ENCODE results near the gene STAM. TPM values are rescaled to one million over a fixed set of nuclear protein-coding genes. Genes with fewer than 3 reads are reported as not detected.

Gene STAM
- total RNA-seq, 1 donor from 2014 or later: 16.0 TPM

- no peak for DNase-seq (ENCODE audit: extremely low spot score in 2 of 2)
- no peaks in the 10 kb centered on the region for H3K36me3 ChIP-seq
- H3K27me3 ChIP-seq: no peaks in the 10 kb centered on the region
- no peak overlapping the region for H3K4me3 ChIP-seq
- no peaks in the 10 kb centered on the region for H3K9me3 ChIP-seq
- intact Hi-C loops (cut with DNase I): no loop called here
- TF ChIP-seq POLR2AphosphoS5 (IDR thresholded peaks at IDR 0.05; ENCODE audit: insufficient read depth in 1 of 2, low read depth in 1 of 2): no peak
- no peak for TF ChIP-seq POLR2A (IDR thresholded peaks at IDR 0.05)
- no peak for TF ChIP-seq CTCF (IDR thresholded peaks at IDR 0.05)
- H3K27ac ChIP-seq: no peak overlapping the region
- no peaks in the 10 kb centered on the region for H3K4me1 ChIP-seq
Observed at GRCh38 chr10:17683541-17683940, 39.6 kb downstream of the STAM start.

GRCh38 chr10:17684537-17684936 is 40.6 kb downstream of the STAM start:
- DNase-seq (ENCODE audit: extremely low spot score in 2 of 2): no peak
- H3K36me3 ChIP-seq: peaks cover 0 to 6% of the 10 kb centered on the region in 2 donors

DNA sequence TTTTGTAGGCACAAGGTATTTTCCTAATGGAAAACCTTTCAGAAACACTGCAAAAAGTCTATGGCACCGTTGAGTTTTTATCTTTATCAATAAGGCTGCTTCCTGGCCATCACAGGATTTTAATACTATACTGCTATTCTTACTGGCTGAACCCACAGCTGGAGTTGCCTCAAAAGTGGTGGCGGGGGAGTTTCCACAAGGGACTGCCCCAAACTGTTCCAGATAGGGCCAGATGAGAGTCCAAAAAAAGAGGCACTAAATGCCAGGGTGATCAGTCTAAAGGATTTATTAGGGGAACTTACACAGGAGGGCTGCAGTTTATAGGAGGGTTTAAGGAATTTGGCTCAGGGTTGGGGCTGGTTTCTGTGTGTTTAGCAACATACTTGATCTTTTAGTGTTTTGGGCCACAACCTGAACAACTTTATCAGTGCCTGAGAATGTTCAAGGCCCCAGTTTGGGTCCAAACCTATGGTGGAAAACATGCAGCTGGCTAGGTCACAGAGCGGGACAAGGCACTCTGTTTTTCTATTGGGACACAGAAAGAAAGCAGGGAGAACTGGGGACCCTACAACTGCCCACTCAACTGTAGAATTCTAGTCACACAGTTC is 41.4 kb downstream of the STAM start:
- no peak for TF ChIP-seq POLR2AphosphoS5 (IDR thresholded peaks at IDR 0.05; ENCODE audit: insufficient read depth in 1 of 2, low read depth in 1 of 2)
- no peak for TF ChIP-seq CTCF (IDR thresholded peaks at IDR 0.05)
- TF ChIP-seq POLR2A (IDR thresholded peaks at IDR 0.05): no peak
- no peaks in the 10 kb centered on the region for H3K4me1 ChIP-seq
- no peaks in the 10 kb centered on the region for H3K9me3 ChIP-seq
- intact Hi-C loops (cut with DNase I): no loop called here
- H3K27me3 ChIP-seq: no peaks in the 10 kb centered on the region
- DNase-seq (ENCODE audit: extremely low spot score in 2 of 2): no peak
- H3K27ac ChIP-seq: no peak overlapping the region
- peaks cover 0 to 13% of the 10 kb centered on the region in 2 donors for H3K36me3 ChIP-seq
- H3K4me3 ChIP-seq: no peak overlapping the region

More at GRCh38 chr10:17684537-17684936, 40.6 kb downstream of the STAM start:
- Histone ChIP-seq H3K4me3 (no peak overlapping the region), H3K27me3 (no peaks in the 10 kb centered on the region), H3K9me3 (no peaks in the 10 kb centered on the region), H3K4me1 (no peaks in the 10 kb centered on the region), H3K27ac (no peak overlapping the region)
- TF ChIP-seq POLR2AphosphoS5 (IDR thresholded peaks at IDR 0.05; ENCODE audit: insufficient read depth in 1 of 2, low read depth in 1 of 2) (no peak), POLR2A (IDR thresholded peaks at IDR 0.05) (no peak), CTCF (IDR thresholded peaks at IDR 0.05) (no peak)
- intact Hi-C loops (cut with DNase I): no loop called here

DNA sequence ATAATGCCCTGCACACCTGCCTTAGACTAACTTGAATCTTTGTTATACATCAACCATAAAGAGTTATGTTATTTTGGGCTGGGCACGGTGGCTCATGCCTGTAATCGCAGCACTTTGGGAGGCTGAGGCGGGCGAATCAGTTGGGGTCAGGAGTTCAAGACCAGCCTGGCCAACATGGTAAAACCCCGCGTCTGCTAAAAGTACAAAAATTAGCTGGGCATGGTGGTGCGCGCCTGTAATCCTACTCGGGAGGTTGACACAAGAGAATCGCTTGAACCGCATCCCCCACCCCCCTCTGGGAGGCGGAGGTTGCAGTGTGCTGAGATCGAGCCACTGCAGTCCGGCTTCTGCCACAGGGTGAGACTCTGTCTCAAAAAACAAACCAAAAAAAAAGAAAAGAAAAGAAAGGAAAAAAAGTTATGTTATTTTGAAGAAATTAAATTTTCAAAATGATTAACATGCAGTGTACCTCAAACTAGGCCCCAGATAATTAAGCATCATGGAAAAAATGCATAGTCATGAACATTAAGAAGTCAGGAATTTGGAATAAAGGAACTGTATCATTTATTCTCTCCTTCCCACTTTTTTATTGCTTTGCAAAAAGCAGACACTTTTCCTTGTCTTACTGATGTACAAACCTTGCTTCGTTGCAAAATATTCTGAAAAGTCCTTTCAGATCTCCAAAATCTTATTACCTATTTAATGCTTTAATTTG is 43.3 kb downstream of the STAM start:
- peaks cover 0 to 13% of the 10 kb centered on the region in 2 donors for H3K36me3 ChIP-seq
- intact Hi-C loops (cut with DNase I): no loop called here
- TF ChIP-seq POLR2AphosphoS5 (IDR thresholded peaks at IDR 0.05; ENCODE audit: insufficient read depth in 1 of 2, low read depth in 1 of 2) (no peak), CTCF (IDR thresholded peaks at IDR 0.05) (no peak), POLR2A (IDR thresholded peaks at IDR 0.05) (no peak)

GRCh38 chr10:17689137-17689536 is 45.2 kb downstream of the STAM start:
- no peaks in the 10 kb centered on the region for H3K4me1 ChIP-seq
- no peak for DNase-seq (ENCODE audit: extremely low spot score in 2 of 2)
- intact Hi-C loops (cut with DNase I): no loop called here
- peaks cover 0 to 13% of the 10 kb centered on the region in 2 donors for H3K36me3 ChIP-seq
- TF ChIP-seq POLR2AphosphoS5 (IDR thresholded peaks at IDR 0.05; ENCODE audit: insufficient read depth in 1 of 2, low read depth in 1 of 2): no peak
- no peak for TF ChIP-seq POLR2A (IDR thresholded peaks at IDR 0.05)
- TF ChIP-seq CTCF (IDR thresholded peaks at IDR 0.05): no peak
- H3K4me3 ChIP-seq: no peak overlapping the region
- no peaks in the 10 kb centered on the region for H3K27me3 ChIP-seq
- no peak overlapping the region for H3K27ac ChIP-seq
- H3K9me3 ChIP-seq: no peaks in the 10 kb centered on the region

More for the DNA sequence above, 43.3 kb downstream of the STAM start:
- Histone ChIP-seq H3K4me3 (no peak overlapping the region), H3K27me3 (no peaks in the 10 kb centered on the region), H3K27ac (no peak overlapping the region), H3K9me3 (no peaks in the 10 kb centered on the region), H3K4me1 (no peaks in the 10 kb centered on the region)
- no peak for DNase-seq (ENCODE audit: extremely low spot score in 2 of 2)

Measured in vagina (tissue), 2 donors.